ENCODE data around the gene IL2RG. TPM values are rescaled to one million over a fixed set of nuclear protein-coding genes. Genes with fewer than 3 reads are reported as not detected.

The IL2RG gene
- total and polyA plus RNA-seq, 9 donors, result 0.45 to 24.0 (median 1.5) TPM

DNA sequence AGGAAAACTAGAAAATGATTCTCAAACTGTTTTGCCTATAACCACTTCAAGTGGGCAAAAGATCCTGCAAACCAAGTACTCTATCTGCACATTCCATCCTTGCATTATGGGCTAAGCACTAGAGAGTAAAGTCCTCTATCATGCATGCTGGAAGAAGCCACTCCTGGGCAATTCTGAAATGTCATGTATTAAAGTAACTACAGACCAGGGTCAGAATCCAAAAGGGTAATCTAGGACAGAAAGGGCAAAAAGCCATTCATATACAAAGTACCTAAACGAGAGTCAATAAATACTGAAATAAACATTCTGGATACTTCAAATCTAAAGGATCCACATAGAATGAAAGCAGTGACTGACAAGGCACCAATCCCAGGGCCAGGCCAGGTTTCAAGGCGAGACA is 44.3 kb downstream of the IL2RG start:
- Histone ChIP-seq H3K4me3 (peak overlapping the region; percentile 48), H3K27me3 (no peaks in the 10 kb centered on the region), H3K4me1 (ENCODE audit: insufficient read depth) (no peaks in the 10 kb centered on the region), H3K27ac (peak overlapping the region in 1 of 2 donors; percentile 33), H3K9me3 (no peaks in the 10 kb centered on the region), H3K36me3 (no peaks in the 10 kb centered on the region)
- intact Hi-C loops (cut with DNase I), result no loop called here
- no peak for DNase-seq
- TF ChIP-seq EP300 (IDR thresholded peaks at IDR 0.05) (no peak), POLR2A (IDR thresholded peaks at IDR 0.05) (no peak)
- TF ChIP-seq, protein P1, sequence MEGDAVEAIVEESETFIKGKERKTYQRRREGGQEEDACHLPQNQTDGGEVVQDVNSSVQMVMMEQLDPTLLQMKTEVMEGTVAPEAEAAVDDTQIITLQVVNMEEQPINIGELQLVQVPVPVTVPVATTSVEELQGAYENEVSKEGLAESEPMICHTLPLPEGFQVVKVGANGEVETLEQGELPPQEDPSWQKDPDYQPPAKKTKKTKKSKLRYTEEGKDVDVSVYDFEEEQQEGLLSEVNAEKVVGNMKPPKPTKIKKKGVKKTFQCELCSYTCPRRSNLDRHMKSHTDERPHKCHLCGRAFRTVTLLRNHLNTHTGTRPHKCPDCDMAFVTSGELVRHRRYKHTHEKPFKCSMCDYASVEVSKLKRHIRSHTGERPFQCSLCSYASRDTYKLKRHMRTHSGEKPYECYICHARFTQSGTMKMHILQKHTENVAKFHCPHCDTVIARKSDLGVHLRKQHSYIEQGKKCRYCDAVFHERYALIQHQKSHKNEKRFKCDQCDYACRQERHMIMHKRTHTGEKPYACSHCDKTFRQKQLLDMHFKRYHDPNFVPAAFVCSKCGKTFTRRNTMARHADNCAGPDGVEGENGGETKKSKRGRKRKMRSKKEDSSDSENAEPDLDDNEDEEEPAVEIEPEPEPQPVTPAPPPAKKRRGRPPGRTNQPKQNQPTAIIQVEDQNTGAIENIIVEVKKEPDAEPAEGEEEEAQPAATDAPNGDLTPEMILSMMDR (IDR thresholded peaks at IDR 0.05), result no peak
- 24 to 32% (median 29%) methylated on average over 2 of the region's 2 CpGs for WGBS, 3 donors

DNA sequence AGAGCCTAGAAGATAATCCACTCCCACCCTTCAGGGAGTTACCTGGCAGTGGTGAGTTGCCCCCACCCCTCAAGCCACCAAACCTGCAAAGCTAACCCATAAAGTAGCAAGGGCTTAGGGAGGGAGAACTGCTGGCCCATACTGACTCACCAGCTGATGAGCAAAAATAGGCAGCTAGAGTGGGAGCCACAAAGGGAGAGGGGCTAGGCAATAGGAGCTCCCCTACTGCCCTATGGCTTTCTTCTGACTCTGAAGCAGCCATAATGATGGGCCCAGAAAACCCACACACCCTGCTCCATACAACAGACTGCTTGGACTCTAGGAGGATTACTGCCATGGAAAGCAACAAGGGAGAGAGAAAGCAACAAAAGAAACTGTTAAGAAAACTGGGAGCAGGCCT is 51.2 kb downstream of the IL2RG start:
- Histone ChIP-seq H3K36me3 (no peaks in the 10 kb centered on the region), H3K27me3 (no peaks in the 10 kb centered on the region), H3K9me3 (no peaks in the 10 kb centered on the region), H3K4me1 (ENCODE audit: insufficient read depth) (no peaks in the 10 kb centered on the region), H3K27ac (no peak overlapping the region), H3K4me3 (no peak overlapping the region)
- DNase-seq, result no peak
- intact Hi-C loops (cut with DNase I), result no loop called here
- TF ChIP-seq EP300 (IDR thresholded peaks at IDR 0.05) (no peak), POLR2A (IDR thresholded peaks at IDR 0.05) (no peak)
- TF ChIP-seq, protein P1 (IDR thresholded peaks at IDR 0.05), result no peak

DNA sequence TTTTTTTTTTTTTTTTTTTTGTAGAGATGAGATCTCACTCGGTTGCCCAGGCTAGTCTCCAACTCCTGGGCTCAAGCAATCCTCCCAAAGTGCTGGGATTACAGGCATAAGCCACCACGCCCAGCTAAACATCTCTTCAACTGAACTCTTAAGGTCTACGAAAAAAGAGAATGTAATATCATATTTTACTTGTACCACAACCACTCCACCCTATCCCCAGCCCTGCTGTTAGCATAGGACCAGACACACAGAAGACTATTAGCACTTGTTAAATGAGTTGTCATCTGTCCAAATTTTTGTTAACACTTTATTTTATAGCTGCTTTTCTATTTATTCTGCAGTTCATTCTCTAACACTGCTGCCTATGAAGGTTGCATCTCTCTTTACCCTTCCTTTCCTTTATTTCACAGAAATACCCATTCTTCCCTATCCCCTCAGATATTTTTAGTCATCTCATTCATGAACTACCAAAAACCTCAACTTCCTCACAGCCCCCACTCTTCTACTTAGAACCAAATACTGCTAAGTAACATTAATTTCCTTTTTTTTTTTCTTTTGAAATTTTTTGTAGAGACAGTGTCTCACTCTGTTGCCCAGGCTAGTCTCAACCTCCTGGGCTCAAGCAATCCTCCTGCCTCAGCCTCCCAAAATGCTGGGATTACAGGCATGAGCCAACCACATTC is 53.4 kb downstream of the IL2RG start:
- Histone ChIP-seq H3K27ac (no peak overlapping the region), H3K4me1 (ENCODE audit: insufficient read depth) (no peaks in the 10 kb centered on the region), H3K4me3 (no peak overlapping the region), H3K27me3 (no peaks in the 10 kb centered on the region), H3K36me3 (no peaks in the 10 kb centered on the region), H3K9me3 (no peaks in the 10 kb centered on the region)
- 60 to 63% (median 62%) methylated on average over 3 of the region's 3 CpGs for WGBS, 3 donors
- intact Hi-C loops (cut with DNase I), result no loop called here
- TF ChIP-seq EP300 (IDR thresholded peaks at IDR 0.05) (no peak), POLR2A (IDR thresholded peaks at IDR 0.05) (no peak)
- TF ChIP-seq, protein P1 (IDR thresholded peaks at IDR 0.05), result no peak
- DNase-seq, result no peak

Small RNA genes lying within 50 kb of the gene (small RNA-seq; reads per million reads assigned to genes)
- not detected for gene CXorf65

Other genes with a start within 250 kb of the IL2RG start
- gene TEX11, start 202.9 kb downstream of the IL2RG start, total RNA-seq, result not detected
- gene TEX11, start 202.9 kb downstream of the IL2RG start, polyA plus RNA-seq, result not detected
- gene SLC7A3, start 180.5 kb downstream of the IL2RG start, total RNA-seq, result 1 to 10 TPM in 2 of 7 donors, under 1 TPM in 4, not detected in 1; 0.47 to 1.4 (median 0.94) TPM
- 1 to 10 TPM in 1 of 2 donors, under 1 TPM in 1; 0.87 to 1.5 TPM for gene SLC7A3, start 180.5 kb downstream of the IL2RG start, polyA plus RNA-seq
- 10 to 100 TPM; 28.5 to 66.2 (median 59.2) TPM for gene SNX12, start 43.2 kb downstream of the IL2RG start, total RNA-seq
- gene SNX12, start 43.2 kb downstream of the IL2RG start, polyA plus RNA-seq, result 10 to 100 TPM; 34.5 to 74.8 TPM
- 10 to 100 TPM; 16.7 to 70.2 (median 48.2) TPM for gene FOXO4, start 15.7 kb downstream of the IL2RG start, total RNA-seq
- gene FOXO4, start 15.7 kb downstream of the IL2RG start, polyA plus RNA-seq, result 10 to 100 TPM; 33.1 to 35.2 TPM
- gene CXorf65, start 4.8 kb downstream of the IL2RG start, total RNA-seq, result not detected
- gene CXorf65, start 4.8 kb downstream of the IL2RG start, polyA plus RNA-seq, result not detected
- 10 to 100 TPM; 36.5 to 68.4 (median 60.4) TPM for gene MED12, start 7.0 kb upstream of the IL2RG start, total RNA-seq
- gene MED12, start 7.0 kb upstream of the IL2RG start, polyA plus RNA-seq, result 10 to 100 TPM; 27.8 to 40.0 TPM
- 10 to 100 TPM in 1 of 7 donors, 1 to 10 TPM in 6; 2.1 to 10.9 (median 6.7) TPM for gene NLGN3, start 33.3 kb upstream of the IL2RG start, total RNA-seq
- 1 to 10 TPM; 2.5 to 5.2 TPM for gene NLGN3, start 33.3 kb upstream of the IL2RG start, polyA plus RNA-seq
- 10 to 100 TPM in 1 of 7 donors, 1 to 10 TPM in 3, under 1 TPM in 1, not detected in 2; 0.36 to 17.9 (median 2.5) TPM for gene GJB1, start 111.6 kb upstream of the IL2RG start, total RNA-seq
- under 1 TPM; 0.12 to 0.30 TPM for gene GJB1, start 111.6 kb upstream of the IL2RG start, polyA plus RNA-seq
- 10 to 100 TPM; 17.2 to 75.8 (median 66.5) TPM for gene ZMYM3, start 142.6 kb upstream of the IL2RG start, total RNA-seq
- gene ZMYM3, start 142.6 kb upstream of the IL2RG start, polyA plus RNA-seq, result 10 to 100 TPM; 17.8 to 46.2 TPM
- gene NONO, start 172.1 kb upstream of the IL2RG start, total RNA-seq, result 100 to 1,000 TPM; 209 to 391 (median 361) TPM
- 100 to 1,000 TPM; 216 to 516 TPM for gene NONO, start 172.1 kb upstream of the IL2RG start, polyA plus RNA-seq
- gene ITGB1BP2, start 190.2 kb upstream of the IL2RG start, total RNA-seq, result 1 to 10 TPM in 6 of 7 donors, under 1 TPM in 1; 0.95 to 9.1 (median 3.2) TPM
- 1 to 10 TPM; 1.6 to 5.4 TPM for gene ITGB1BP2, start 190.2 kb upstream of the IL2RG start, polyA plus RNA-seq

All from ovary (tissue), 9 donors.